ENCODE data around the gene ITGAD.

Gene ITGAD

DNA sequence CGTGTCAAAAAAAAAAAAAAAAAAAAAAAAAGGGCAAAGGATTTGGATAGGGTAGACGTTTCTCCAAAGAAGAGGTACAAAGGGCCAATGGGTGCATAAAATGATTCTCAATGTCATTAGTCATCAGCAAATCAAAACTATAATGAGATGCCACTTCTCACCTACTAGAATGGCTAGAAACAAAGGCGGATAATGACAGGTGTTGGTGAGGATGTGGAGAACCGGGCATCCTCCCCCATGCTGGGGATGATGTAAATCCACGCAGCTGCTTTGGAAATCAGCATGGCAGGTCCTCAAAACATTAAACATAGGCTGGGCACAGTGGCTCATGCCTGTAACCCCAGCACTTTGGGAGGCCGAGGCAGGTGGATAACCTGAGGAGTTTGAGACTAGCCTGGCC lies 28.7 kb upstream of the ITGAD start:
- FAIRE-seq (no peak), DNase-seq (ENCODE audit: insufficient read length, low spot score) (no peak)

DNA sequence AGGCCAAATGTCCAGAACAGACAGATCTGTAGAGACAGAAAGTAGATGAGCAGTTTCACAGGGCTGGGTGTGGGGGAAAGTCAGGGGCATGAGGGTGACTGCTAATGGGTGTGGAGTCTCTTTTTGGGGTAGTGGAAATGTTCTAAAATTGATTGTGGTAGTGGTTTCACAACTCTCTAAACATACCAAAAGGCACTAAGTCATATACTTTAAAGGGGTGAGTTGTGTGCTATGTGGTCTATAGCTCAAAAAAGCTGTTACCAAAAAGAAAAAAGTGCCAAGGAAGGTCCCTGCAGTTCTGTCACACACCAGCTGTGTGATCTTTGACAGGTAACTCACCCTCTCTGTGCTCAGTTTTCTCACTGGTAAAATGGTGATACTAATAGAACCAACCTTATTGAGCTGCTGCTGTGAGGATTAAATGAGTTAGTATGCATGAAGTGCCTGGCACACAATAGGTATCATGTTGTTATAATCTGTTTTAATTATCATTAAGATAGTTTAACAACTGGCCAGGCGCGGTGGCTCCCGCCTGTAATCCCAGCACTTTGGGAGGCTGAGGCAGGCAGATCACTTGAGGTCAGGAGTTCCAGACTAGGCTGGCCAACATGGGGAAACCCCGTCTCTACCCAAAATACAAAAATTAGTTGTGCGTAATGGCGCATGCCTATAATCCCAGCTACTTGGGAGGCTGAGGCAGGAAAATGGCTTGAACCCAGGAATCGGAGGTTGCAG lies 27.8 kb upstream of the ITGAD start:
- DNase-seq (ENCODE audit: insufficient read length, low spot score) (no peak), FAIRE-seq (no peak)

DNA sequence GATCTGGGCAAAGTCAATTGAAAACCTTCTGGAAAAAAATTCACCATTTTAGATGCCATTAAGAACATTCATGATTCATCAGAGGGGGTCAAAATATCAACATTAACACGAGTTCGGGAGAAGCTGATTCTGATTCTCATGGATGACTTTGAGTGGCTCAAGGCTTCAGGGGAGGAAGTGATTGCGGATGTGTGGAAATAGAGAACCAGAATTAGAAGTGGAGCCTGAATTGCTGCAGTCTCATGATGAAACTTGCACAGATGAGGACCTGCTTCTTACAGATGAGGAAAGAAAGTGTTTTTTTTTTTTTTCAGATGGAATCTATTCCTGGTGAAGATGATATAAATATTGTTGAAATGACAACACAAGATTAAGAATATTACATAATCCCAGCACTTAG lies 25.3 kb upstream of the ITGAD start:
- DNase-seq (ENCODE audit: insufficient read length, low spot score): no peak
- no peak for FAIRE-seq

DNA sequence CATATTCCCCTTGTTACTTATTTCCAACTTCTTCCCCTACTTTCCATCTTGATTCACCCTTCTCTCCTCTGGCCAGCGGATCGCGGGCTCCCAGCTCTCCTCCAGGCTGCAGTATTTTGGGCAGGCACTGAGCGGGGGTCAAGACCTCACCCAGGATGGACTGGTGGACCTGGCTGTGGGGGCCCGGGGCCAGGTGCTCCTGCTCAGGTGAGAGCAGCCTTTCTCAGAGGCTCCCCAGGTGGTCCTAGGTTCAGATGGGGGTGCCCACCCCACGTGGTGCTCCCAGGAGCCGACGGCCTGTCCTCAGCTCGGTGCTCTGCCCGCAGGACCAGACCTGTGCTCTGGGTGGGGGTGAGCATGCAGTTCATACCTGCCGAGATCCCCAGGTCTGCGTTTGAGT lies 22.1 kb upstream of the ITGAD start:
- no peak for DNase-seq (ENCODE audit: insufficient read length, low spot score)
- no peak for FAIRE-seq

DNA sequence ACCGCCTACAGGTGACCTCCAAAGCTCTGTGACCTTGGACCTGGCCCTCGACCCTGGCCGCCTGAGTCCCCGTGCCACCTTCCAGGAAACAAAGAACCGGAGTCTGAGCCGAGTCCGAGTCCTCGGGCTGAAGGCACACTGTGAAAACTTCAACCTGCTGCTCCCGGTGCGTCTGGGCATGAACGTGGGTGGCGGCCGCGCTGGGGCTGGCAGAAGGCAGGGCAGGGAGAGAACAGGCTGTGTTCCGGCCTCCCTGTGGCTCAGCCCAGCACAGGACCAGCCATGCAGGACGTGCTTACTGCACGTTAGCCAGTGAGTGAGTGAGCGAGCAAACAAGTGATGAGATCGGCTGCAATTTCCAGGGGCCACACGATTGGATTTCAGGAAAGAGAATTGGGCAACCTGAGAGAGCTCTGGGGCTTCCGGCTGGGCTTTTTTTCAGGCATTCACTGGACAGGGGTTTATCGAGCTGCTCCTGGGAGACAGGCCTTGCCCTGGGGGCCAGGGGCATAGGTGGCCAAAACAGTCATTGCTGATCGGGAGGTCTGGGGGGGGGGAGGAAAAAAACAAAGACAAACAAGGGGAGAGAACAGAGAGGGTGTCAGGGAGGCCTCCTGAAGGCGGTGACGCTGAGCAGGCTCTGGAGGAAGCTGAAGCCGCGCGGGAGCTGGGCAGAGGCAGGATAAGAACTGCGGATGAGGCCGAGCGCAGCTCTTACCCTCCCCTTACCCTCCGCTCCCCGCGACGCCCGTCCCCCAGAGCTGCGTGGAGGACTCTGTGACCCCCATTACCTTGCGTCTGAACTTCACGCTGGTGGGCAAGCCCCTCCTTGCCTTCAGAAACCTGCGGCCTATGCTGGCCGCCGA lies 21.3 kb upstream of the ITGAD start:
- no peak for FAIRE-seq
- no peak for DNase-seq (ENCODE audit: insufficient read length, low spot score)

DNA sequence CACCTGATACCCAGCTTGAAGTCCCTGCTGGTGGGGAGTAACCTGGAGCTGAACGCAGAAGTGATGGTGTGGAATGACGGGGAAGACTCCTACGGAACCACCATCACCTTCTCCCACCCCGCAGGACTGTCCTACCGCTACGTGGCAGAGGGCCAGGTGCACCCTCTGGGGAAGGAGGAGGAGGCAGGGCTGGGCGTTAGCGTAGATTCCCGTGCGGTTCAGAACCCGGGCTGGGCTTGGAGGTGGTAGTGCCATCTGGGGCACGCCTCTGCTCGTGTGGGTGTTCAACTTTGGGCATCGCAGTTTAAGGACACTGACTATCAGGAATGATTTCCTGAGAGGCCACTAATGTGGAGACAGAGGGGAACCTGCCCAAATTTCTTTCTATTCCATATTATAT lies 19.9 kb upstream of the ITGAD start:
- FAIRE-seq (no peak), DNase-seq (ENCODE audit: insufficient read length, low spot score) (no peak)

DNA sequence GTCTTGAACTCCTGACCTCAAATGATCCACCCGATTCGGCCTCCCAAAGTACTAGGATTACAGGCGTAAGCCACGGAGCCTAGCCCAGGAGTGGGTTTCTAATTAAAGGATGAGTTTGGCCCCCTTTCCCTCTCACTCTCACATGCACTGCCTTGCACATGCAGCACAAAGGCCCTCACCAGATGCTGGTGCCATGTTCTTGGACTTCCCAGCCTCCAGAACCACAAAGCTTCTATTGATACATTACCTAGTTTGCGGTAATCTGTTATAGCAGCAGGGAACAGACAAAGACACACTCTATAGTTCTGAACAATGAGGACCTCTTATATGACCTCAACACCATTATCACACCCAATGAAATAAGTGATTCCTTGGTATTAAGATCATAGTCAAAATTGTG lies 17.9 kb upstream of the ITGAD start:
- FAIRE-seq (no peak), DNase-seq (ENCODE audit: insufficient read length, low spot score) (no peak)

DNA sequence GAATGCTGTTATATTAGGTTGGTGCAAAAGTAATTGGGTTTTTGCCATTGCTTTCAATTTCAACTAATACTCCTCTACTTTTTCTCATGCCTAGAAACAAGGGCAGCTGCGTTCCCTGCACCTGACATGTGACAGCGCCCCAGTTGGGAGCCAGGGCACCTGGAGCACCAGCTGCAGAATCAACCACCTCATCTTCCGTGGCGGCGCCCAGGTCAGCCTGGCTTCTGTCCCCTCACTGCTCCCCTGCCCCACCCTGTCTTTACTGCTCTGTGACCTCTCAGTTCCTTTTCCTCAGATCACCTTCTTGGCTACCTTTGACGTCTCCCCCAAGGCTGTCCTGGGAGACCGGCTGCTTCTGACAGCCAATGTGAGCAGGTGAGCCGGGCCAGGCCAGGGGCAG lies 16.4 kb upstream of the ITGAD start:
- DNase-seq (ENCODE audit: insufficient read length, low spot score): no peak
- no peak for FAIRE-seq

DNA sequence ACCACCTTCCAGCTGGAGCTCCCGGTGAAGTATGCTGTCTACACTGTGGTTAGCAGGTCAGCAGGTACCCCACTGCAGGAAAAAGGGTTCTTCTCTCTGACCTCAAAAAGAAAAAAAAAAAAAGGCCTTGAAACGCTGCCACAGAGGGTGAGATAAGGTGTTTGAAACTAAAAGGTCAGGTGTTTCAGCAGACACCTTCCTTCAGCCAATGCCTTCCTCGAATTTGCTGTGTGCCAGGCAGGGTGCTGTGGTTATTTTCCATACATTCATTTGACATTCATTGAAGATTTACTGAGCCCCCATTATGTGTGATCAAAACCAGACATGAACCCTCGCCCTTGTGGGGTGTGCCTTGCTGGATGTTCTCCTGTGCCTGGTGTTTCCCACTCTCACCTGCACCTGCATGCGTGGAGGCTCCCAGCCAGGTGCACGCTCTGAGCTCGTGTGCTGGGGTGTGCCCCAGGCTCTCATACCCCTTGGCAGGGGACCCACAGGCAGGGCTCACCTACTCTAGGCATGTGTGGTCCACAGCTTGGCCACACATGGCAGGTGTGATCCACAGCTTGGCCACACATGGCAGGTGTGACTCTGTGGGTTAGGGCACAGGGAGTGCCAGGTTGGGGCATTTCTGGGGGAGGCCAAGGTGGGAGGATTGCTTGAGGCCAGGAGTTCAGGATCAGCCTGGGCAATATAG lies 15.8 kb upstream of the ITGAD start:
- DNase-seq (ENCODE audit: insufficient read length, low spot score): no peak
- peak; percentile 44 for FAIRE-seq

DNA sequence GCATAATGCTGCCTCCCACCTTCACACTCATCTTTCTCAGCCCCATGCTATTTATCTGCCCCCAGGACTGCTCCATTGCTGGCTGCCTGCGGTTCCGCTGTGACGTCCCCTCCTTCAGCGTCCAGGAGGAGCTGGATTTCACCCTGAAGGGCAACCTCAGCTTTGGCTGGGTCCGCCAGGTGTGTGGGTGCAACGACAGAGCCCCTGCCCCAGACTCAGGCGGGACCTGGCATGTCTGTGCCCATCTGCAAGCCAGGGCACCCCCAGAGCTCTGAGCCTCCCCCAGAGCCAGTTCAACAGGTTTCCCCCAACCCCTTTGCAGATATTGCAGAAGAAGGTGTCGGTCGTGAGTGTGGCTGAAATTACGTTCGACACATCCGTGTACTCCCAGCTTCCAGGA lies 12.9 kb upstream of the ITGAD start:
- peak; percentile 70 for FAIRE-seq
- no peak for DNase-seq (ENCODE audit: insufficient read length, low spot score)

DNA sequence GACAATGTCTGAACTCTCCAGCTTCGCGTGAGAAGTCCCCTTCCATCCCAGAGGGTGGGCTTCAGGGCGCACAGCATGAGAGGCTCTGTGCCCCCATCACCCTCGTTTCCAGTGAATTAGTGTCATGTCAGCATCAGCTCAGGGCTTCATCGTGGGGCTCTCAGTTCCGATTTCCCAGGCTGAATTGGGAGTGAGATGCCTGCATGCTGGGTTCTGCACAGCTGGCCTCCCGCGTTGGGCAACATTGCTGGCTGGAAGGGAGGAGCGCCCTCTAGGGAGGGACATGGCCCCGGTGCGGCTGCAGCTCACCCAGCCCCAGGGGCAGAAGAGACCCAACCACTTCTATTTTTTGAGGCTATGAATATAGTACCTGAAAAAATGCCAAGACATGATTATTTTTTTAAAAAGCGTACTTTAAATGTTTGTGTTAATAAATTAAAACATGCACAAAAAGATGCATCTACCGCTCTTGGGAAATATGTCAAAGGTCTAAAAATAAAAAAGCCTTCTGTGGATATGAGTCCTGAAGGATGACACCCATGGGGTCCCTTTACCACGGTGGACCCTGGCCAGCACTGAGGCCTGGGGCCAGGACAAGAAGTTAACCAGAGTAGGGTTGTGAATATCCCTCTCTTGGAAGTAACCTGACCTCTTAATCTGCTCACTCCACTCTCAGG lies 10.5 kb upstream of the ITGAD start:
- DNase-seq (ENCODE audit: insufficient read length, low spot score) (peak; percentile 82), FAIRE-seq (peak; percentile 67)

DNA sequence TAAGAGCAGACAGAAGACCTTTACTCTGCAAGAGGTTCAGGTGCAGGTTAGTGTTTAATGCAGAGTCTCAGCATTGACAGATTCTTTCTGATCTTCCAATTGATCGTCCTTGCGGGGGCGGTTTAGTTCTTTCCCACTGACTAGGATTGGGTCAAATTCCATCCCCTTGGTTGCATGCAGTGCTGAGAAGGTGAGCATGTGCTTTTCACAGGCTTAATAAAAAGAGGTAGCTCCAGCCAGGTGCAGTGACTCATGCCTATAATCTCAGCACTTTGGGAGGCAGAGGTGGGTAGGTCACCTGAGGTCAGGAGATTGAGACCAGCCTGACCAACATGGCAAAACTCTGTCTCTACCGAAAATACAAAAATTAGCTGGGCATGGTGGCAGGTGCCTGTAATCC lies 7.5 kb upstream of the ITGAD start:
- no peak for DNase-seq (ENCODE audit: insufficient read length, low spot score)
- FAIRE-seq: no peak

DNA sequence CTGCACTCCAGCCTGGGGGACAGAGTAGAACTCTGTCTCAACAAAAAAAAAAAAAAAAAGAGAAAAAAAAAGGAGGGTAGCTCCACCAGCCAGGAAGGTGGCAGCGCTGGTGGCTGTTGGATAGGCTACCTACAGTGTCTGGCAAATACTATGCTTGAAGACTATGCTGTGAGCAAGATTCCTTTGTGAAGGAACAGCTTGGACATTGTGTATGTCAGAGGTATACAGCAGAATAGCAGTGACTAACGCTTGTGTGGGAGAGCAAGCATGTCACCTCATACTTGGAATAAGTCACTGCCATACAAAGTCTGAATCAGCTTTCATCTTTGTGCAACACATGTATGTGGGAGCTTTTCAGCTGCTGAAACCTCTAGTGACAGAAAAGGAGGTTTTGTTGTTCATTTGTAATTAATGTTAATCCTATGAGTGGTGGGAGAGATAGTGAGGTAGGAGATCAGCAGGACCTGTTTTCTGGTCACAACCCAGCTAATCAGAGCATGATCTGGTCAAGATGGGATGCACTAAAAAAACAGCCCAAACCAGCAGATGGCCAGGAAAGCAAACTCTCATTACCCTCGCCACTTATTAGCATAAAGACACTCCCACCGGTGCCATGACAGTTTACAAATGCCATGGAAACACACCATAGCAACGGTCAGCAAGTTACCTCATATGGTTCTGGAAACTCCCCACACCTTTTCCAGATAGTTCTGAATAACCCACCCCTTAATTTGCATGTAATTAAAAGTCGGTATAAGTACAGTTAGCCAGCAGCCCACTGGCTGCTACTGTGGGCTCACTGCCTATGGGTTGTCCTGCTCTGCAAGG lies 6.8 kb upstream of the ITGAD start:
- DNase-seq (ENCODE audit: insufficient read length, low spot score): peak; percentile 50
- peak; percentile 86 for FAIRE-seq

DNA sequence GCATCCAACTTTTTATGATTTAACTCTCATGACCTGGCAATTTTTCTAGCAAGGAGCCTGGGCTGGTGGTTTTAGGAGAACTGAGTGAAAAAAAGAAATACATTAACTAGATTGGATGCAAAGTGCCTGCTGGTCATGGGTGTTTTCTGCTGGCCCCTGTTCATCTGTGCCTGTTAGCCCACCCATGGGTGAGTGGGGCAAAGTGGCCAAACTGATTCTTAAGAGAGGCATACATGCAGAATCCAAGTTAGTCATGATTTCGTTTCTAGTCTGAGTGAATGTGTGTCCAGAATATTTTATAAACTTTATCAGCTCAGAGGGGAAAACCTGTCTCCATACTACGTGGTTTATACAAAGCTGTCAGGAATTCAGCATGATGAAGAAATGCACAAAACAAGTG lies 4.6 kb upstream of the ITGAD start:
- no peak for DNase-seq (ENCODE audit: insufficient read length, low spot score)
- FAIRE-seq: no peak

DNA sequence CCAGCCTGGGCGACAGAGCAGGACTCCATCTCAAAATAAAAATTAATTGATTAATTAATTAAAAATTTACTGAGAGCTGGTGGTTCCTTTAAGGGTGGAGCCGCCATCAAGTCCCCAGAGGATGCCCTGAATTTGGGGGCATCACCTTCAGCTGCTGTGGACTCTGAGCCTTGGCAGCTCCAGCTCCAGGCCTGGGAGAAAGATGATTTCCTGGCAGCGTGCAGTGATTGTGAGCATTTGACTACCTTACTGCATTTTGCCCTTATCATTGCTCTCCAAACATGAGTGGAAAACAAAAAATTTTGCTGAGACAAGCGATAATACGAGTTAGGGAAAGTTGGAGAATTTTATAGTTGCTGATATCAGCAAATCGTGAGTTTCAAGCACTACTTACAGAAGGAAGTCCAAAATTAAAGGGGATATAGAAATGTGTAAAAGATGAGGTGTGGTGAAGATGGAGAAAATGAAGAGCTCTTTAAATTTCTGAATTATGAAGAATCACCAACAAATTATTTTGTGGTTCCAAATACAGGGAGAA lies 2.6 kb upstream of the ITGAD start:
- FAIRE-seq: no peak
- DNase-seq (ENCODE audit: insufficient read length, low spot score): no peak

DNA sequence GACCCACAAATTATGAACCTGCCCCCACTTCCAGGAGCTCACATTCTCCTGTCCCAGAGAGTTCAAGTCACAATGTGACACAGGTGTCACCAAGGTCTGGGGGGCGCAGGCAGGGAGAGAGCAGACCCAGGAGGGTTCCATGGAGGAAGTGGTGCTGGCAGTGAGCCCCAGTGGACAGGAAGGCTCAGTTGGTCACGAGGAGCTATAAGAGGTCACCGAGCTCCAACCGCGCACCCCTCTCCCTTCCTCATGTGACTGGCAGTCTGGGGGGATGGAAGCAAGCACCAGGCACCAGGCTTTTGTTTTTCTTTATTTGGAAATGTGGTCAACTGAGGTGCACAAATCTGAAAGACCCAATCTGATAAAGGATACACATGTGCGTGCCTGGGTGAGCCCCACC lies 2.5 kb downstream of the ITGAD start:
- FAIRE-seq: no peak
- no peak for DNase-seq (ENCODE audit: insufficient read length, low spot score)

DNA sequence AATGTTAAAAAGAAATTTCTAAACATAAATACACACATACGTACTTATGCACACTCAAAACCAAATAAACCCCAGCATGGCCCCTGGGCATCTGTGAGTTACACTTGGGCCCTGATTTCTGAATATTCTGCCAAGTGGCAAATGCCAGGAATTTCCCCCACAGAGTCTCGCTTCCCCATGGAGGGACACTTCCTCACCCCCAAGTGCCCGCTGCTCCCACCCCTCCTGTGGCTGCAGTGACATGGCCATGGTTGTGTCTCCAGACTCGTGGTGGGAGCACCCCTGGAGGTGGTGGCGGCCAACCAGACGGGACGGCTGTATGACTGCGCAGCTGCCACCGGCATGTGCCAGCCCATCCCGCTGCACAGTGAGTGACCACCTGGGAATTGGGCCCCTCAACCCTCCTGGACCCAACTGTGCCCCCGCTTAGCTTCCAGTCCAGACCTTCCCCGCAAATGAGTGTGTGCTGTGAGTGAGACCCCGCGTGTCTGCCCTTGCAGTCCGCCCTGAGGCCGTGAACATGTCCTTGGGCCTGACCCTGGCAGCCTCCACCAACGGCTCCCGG lies 4.0 kb downstream of the ITGAD start:
- FAIRE-seq (peak; percentile 9), DNase-seq (ENCODE audit: insufficient read length, low spot score) (no peak)

DNA sequence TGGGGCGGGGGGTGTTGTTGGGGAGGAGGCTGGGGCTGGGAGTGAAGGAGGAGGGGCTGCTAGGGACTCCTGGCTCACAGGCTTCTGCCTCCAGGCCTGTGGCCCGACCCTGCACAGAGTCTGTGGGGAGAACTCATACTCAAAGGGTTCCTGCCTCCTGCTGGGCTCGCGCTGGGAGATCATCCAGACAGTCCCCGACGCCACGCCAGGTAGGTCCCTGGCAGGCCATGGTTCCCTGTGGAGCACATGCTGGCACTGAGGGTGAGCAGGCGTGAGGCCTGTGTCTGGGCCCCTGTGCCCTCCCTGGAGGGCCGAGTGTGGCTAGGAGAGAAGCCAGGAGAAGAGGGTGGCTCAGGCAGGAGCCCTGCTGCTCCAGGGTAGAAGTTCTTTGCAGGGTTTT lies 4.6 kb downstream of the ITGAD start:
- no peak for DNase-seq (ENCODE audit: insufficient read length, low spot score)
- FAIRE-seq: no peak

DNA sequence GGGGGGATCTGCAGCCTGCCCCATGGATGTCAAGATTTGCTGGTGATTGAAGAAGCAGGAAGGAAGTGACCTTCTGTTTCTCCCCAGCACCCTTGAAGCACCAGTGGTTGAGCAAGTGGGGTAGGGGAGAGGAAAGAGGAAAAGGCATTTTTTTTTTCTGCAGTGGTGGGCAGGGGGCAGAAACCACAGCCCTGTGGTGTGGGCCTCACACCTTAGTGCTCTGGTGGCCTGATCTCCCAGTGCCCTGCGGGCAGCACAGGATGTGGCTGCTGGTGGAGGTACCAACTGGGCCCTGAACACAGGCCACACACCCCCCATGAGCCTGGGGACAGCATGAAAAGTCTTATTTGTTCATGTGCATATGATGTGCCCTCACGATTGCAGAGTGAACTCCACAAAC lies 7.1 kb downstream of the ITGAD start:
- FAIRE-seq: no peak
- no peak for DNase-seq (ENCODE audit: insufficient read length, low spot score)

DNA sequence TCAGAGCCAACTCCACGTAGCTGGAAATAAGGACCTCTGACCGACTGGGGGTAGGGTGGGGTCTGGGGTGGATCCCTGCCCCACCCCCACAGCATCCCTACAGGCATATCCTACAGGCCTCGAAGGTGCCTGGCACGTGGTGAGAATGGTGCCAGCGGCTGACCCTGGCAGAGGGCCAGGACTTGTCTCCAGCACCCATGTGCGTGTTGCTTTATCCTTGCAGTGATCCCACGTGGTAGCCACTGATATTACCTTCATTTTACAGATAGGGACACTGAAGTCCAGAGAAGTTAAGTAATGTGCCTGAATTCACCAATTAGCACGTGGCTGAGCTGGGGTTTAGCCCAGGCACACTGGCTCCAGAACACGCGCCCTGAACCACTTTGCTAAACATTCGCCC lies 8.3 kb downstream of the ITGAD start:
- FAIRE-seq (no peak), DNase-seq (ENCODE audit: insufficient read length, low spot score) (no peak)

All from HTR-8/SVneo (cell line).